SK-N-SH (cell line): ENCODE measurements around the gene NECAB2.

Experiments
- TAF1 ChIP-seq: IDR thresholded peaks from 2 replicates; pipeline ENCODE4 v1.6.1; 2012; ENCODE audit warnings: low read depth, mild to moderate bottlenecking, low read length, moderate library complexity, borderline replicate concordance
- TF ChIP-seq, protein P1 (sequence below): fragments of 200-600 bp; sonication (generic); IDR thresholded peaks from 2 replicates; pipeline ENCODE4 v1.6.1; 2017; ENCODE audit warnings: antibody characterized with exemption, mild to moderate bottlenecking, moderate library complexity

DNA sequence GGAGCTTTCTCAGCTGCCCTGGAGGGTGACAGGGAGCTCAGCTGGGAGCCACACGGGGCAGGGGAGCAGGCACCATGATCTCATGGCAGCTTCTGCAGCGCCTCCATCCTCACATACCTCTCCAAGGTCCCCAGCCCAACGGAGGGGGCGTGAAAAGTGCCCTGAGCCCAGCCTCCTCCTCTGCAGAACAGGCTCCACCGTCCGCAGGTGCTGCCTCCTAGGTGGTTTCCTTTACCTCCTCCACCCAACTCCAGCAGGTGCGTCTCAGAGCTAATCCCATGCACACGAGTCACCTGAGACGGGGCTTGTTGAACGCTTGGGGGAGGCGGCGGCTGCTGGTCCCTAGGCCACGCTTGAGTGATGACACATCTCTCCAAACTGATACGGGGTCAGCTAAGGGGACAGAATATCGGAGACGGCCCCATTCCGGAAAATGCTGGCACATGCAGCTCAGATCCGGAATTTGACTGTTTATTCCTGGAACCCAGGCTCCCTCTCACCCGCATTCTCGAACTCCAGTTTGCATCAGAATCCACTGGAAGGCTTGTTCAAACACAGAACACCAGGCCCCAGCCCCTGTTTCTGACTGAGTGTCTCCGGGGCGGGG is 74.9 kb downstream of the NECAB2 start:
- TF ChIP-seq TAF1, result no peak
- TF ChIP-seq, protein P1, sequence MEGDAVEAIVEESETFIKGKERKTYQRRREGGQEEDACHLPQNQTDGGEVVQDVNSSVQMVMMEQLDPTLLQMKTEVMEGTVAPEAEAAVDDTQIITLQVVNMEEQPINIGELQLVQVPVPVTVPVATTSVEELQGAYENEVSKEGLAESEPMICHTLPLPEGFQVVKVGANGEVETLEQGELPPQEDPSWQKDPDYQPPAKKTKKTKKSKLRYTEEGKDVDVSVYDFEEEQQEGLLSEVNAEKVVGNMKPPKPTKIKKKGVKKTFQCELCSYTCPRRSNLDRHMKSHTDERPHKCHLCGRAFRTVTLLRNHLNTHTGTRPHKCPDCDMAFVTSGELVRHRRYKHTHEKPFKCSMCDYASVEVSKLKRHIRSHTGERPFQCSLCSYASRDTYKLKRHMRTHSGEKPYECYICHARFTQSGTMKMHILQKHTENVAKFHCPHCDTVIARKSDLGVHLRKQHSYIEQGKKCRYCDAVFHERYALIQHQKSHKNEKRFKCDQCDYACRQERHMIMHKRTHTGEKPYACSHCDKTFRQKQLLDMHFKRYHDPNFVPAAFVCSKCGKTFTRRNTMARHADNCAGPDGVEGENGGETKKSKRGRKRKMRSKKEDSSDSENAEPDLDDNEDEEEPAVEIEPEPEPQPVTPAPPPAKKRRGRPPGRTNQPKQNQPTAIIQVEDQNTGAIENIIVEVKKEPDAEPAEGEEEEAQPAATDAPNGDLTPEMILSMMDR, result no peak
